HCT116 (cell line): ENCODE measurements around the gene DIP2B.

ENCODE experiments used
- EZH2 ChIP-seq: fragments of 200-600 bp; sonication (generic); IDR thresholded peaks from 2 replicates; pipeline ENCODE4 v1.6.1; 2017; ENCODE audit warnings: antibody characterized with exemption, mixed run types
- EZH2phosphoT487 ChIP-seq: fragments of 200-600 bp; IDR thresholded peaks from 2 replicates; pipeline ENCODE4 v1.6.1; 2018; ENCODE audit warnings: antibody characterized with exemption, borderline replicate concordance
- POLR2A ChIP-seq: IDR thresholded peaks from 2 replicates; pipeline ENCODE4 v1.7.0; 2011; ENCODE audit warnings: borderline replicate concordance; ENCODE audit not compliant: insufficient read depth, insufficient read length; ENCODE audit errors: extremely low read depth
- TF ChIP-seq, protein P1 (sequence below), 3 experiments: fragments of 200-600 bp in 1 of 3; sonication (generic) in 1 of 3; IDR thresholded peaks in 2 of 3; conservative IDR thresholded peaks in 1 of 3; 2 replicates each; pipeline ENCODE4 v1.5.1; 2012 to 2017; ENCODE audit warnings: low read depth in 2 of 3, low read length in 2 of 3, antibody characterized with exemption in 1 of 3, borderline replicate concordance in 1 of 3, control low read depth in 1 of 3, mild to moderate bottlenecking in 1 of 3, mixed read lengths in 1 of 3, mixed run types in 1 of 3, moderate library complexity in 1 of 3; ENCODE audit not compliant: insufficient read depth in 1 of 3

DNA sequence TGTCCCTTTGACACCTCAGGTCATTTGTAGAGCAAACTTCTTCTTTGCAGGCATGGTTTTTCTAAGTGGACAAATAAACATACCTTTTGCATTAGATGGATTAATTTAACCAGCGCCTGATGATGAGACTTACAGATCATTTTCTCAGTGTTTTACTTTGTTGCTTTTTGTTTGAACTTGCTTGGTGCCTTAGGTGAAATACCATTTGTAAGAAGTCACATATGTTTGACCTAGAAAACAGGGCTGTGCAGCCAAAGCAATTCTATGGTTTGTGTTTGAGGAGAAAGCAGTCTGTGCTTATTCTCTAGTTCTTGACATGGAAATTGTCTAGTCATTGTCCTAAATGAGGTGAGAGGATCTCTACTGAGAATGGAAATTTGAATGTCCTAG lies 111.1 kb downstream of the DIP2B start:
- TF ChIP-seq, protein P1, sequence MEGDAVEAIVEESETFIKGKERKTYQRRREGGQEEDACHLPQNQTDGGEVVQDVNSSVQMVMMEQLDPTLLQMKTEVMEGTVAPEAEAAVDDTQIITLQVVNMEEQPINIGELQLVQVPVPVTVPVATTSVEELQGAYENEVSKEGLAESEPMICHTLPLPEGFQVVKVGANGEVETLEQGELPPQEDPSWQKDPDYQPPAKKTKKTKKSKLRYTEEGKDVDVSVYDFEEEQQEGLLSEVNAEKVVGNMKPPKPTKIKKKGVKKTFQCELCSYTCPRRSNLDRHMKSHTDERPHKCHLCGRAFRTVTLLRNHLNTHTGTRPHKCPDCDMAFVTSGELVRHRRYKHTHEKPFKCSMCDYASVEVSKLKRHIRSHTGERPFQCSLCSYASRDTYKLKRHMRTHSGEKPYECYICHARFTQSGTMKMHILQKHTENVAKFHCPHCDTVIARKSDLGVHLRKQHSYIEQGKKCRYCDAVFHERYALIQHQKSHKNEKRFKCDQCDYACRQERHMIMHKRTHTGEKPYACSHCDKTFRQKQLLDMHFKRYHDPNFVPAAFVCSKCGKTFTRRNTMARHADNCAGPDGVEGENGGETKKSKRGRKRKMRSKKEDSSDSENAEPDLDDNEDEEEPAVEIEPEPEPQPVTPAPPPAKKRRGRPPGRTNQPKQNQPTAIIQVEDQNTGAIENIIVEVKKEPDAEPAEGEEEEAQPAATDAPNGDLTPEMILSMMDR (IDR thresholded peaks at IDR 0.05 in 2 of 3, conservative IDR thresholded peaks at IDR 0.05 in 1 of 3; ENCODE audit: borderline replicate concordance in 1 of 3, insufficient read depth in 1 of 3, low read depth in 2 of 3, low read length in 2 of 3): no peak
- TF ChIP-seq EZH2phosphoT487 (no peak), EZH2 (no peak), POLR2A (no peak)
